NCI-H2227 (cell line): Measurements from ENCODE around the gene TCF25.
"Not testable (repeated sequence)": the region's sequence is repeated elsewhere in the genome, so short reads cannot be mapped to it uniquely, and the experiment has no call there.

Experiments
- DNase-seq: peaks from one replicate; lab custom pipeline; 2025; ENCODE audit not compliant: unreplicated experiment; lab: John Stamatoyannopoulos, UW

TCF25 gene

GRCh38 chr16:89871895-89872294, 1.5 kb upstream of the TCF25 start:
- DNase-seq: no peak

DNA sequence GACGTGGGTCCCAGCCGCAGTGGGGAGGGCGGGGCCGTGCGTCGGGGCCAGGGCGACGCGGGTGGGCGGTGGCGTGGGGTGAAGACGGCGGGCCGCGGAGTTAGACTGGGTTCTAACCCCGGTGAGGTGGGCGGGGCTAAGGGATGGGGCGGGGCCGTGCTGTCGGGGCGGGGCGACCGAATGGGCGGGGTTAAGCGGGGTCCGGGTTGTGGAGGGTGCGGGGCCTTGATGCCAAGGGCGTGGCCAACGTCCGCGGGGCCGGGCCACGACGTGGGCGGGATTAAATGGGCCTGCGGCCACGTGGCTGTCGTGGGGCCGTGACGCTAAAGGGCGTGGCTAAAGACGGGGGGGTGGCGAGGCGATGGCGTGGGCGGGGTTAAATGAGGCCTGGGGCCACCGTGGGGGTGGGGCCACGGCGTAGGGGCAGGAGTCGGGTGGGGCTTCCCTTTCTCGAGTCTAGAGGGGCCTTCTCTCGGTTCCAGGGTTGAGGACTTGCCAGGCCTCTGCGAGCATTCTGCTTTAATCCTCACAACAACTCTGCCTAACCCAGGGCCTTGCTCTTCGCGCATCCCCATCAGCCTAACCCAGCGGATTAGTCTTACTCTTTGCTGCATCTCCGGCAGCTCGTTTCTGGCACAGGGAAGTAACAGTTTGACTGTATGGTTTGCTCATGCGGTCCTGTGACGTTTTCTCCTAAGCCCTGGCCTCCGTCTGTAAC, 739 bp downstream of the TCF25 start:
- peak; percentile 95 for DNase-seq

DNA sequence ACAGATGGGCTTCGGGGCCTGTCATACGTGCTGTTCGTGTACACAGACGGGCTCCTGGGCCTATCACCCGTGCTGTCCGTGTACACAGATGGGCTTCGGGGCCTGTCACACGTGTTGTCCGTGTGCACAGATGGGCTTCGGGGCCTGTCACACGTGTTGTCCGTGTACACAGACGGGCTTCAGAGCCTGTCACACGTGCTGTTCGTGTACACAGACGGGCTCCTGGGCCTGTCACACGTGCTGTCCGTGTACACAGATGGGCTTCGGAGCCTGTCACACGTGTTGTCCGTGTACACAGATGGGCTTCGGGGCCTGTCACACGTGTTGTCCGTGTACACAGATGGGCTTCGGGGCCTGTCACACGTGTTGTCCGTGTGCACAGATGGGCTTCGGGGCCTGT, 5.7 kb downstream of the TCF25 start:
- not testable (repeated sequence) for DNase-seq

DNA sequence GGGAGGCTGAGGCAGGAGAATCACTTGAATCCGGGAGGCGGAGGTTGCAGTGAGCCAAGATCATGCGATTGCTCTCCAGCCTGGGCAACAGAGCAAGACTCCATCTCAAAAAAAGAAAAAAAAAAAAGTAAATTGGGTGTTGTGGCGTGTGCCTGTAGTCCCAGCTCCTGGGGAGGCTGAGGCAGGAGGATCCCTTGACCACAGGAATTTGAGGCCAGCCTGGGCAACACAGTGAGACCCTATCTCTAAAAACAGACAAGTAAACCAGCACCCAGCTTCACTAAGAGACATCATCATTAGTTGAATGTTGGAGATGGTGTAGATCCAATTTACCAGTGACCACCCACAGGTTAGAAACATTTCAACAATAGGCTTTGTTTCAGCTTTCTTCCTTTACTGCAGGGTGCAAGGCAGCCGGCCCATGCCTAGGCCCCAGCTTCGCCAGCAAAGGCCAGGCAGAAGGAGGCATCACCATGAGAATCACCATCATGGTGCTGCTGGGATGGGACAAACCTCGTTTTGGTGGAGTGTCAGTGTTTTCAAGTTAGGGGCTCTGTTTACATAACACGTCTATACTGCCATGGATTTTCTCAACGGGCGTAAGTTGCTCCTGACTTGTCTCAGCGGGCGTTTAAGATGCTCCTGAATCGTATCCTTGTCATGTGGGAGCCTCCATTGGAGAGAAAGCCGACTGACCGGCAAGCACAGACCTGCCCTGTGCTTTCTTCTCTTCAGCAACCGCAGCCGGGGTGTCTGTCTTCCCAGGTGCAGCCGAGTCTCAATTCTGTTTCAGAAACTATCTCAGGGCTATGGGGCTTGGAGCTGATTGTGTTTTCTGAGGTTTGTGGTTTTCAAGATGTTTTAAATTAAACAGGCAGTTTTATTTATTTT, 7.3 kb downstream of the TCF25 start:
- no peak for DNase-seq

GRCh38 chr16:89881368-89881730, 8.0 kb downstream of the TCF25 start:
- no peak for DNase-seq

GRCh38 chr16:89883346-89884040, 10.1 kb downstream of the TCF25 start:
- no peak for DNase-seq

GRCh38 chr16:89884041-89884421, 10.6 kb downstream of the TCF25 start:
- no peak for DNase-seq

DNA sequence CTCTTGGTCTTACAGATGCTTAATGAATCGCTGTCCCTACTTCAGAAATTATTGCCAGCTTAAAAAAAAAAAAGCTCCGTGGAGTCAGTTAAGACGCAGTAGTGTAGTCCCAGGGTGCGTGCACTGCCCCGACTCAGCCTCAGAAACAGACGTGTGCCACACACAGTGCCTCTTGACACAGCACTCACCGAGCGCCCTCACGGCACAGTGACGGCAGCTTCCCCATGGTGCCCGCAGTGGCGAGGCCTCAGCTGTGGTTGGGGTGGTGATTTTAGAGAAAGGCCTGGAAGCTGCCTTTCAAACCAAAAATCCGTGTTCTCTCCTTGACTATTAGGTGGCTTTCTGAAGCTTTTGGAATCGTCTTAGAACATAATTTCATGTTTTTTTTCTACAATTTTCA, 13.9 kb downstream of the TCF25 start:
- no peak for DNase-seq

- no peak for DNase-seq
Measured at GRCh38 chr16:89890200-89890599, 16.8 kb downstream of the TCF25 start.

DNA sequence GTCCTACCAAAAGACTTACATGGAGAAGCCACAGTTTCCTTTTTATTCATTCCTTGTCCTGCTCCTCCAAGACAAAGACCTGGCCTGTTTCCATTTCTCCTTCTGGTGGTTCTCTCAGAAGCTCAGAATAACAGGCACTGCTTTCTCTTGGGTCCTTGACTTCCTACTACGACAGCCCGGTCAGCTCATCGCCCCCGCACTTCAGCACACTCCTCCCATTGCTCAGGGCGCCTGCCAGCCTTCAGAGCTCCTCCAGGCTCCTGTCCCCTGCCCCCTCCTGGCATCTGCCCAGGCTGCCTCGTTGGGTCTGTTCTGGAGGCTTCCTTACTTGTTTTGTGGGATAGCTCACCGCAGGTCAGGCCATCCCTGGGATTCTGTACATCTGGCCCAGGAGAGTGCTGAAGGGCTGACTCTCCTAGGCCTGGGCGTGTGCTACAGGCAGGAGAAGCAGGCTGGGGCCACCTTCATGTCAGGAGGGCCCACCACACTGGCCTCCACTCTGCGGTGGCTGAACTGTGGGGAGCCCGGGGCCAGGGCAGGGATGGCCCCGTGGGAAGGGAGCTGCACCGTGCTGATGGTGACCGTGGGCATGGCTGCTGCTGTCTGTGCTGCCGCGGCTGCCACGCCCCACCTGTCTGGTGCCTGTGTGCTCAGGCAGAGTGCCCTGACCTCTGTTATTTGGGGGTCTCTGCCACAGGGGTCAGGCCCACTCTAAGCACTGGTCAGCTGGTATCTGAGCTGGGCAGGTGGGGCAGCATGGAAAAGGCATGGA, 17.7 kb downstream of the TCF25 start:
- DNase-seq: no peak

- DNase-seq: no peak
Measured at GRCh38 chr16:89892055-89892630, 18.8 kb downstream of the TCF25 start.

DNA sequence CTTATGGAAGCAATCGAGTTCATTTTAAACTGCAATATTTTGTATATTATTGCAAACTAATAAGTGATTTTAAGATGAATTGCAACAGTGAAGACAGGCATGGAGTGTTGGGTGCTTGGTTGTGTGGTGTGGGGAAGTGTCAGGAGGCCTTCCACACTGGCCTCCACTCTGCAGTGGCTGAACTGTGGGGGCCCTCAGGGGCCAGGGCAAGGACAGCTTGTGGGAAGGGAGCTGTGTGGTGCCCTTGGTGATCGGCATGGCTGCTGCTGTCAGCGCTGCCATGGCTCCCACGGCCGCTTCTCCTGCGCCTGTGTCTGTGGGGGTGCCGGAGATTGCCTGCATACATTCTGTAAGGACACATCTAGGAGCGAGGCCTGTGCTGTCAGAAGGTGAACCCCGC, 19.2 kb downstream of the TCF25 start:
- DNase-seq: no peak

GRCh38 chr16:89893642-89894548, 20.5 kb downstream of the TCF25 start:
- DNase-seq: no peak

DNA sequence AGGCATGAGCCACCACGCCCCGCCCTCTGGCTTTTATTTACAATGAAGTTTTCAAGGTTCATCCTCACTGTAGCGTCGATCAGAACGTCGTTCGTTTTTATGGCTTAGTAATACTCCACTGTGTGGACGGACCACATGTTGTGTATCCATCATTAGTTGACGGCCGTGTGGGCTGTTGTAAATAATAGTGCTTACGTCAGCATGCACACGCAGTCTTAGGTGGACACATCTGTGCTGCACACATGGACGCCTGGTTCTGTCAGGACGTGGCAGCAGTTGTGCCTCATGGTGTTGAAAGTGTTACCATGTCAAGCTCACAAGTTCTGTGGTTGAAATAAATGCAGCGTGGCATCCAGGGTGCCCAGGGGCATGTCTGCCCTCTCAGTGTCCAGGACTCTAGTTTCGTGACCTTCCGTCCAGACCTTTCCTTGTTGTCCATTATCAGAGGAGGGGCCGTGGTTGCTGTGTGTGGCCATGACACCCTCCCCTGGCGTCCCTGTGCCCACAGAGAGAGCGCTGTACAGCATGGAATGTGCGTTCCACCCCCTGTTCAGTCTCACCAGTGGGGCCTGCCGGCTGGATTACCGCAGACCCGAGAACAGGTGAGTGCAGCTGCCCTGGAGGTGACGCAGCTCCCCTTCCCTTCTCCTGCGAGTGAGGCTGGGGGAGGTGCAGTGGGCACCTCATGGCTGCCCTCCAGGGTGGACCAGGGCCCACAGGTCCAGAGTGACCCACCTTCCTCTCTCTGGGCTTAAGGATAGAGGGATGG, 22.3 kb downstream of the TCF25 start:
- DNase-seq: no peak

DNA sequence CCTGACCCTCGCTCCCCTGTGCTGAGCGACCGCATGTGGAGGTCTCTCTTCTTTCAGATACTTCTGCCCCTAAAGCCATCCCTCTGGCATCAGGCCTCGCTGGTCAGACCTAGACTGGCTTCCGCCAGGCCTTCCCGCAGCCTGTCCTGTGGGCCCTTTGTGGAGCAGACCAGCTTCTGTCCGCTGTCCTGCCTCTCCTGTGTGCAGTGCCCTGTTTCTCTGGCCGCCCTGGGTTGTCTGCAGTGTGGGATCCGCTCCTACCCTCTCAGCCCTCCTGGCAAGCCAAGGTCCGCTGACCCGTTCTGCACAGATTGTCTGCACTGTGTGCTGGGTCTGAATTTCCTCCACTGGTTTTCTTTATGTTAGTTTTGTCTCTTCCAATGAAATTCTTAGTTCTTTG, 23.8 kb downstream of the TCF25 start:
- no peak for DNase-seq

DNA sequence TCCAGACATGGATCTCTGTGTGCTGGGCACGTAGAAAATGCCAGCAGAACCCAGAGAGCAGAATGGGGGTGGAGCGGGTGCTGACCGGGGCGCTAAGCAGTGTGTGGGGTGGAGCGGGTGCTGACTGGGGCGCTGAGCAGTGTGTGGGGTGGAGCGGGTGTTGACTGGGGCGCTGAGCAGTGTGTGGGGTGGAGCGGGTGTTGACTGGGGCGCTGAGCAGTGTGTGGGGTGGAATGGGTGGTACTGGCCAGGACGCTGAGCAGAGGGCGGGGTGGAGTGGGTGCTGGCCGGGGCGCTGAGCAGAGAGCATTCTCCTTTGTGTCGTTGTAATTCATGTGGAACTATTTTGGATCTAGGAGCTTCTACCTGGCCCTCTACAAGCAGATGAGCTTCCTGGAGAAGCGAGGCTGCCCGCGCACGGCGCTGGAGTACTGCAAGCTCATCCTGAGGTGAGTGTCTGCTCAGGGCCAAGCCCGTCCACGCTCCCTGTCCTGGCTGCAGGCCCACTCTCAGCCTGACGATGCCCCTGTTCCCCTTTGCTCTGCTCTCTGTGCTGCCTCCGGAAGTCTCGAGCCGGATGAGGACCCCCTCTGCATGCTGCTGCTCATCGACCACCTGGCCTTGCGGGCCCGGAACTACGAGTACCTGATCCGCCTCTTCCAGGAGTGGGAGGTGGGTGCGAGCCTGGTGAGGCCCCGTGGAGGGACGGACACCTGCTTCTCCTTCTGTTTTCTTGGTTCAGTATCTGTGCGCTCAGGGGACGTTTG, 25.0 kb downstream of the TCF25 start:
- DNase-seq: no peak

DNA sequence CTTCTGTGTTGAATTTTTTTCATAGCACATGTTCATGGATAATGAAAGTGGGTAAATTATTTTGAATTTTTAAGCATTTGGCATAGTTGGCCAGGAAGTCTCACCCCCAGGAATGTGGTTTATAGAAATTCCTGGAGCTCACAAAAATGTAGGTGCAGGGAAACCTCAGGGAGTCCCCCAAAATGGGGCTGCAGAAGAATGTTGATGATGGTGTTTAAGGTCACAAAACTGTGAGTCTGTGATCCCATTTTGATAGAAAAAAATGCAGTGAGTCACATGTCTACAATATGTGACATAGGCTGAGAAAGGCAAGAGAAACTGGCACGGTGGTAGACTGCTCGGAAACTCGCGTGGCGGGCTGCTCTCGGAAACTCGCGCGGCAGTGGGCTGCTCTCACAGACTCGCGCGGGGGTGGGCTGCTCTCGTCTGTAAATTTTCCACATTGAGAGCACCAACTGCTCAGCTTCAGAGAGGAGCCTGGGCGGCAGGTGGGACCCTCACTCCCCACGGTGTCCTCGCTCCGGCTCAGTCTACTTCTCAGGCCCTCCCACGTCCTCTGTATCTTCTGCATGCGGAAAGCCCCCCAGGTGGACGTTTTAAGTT, 26.6 kb downstream of the TCF25 start:
- DNase-seq: no peak

GRCh38 chr16:89900885-89901284, 27.5 kb downstream of the TCF25 start:
- no peak for DNase-seq
